ENCODE data around the gene VAV2.
"Not testable (repeated sequence)": the region's sequence is repeated elsewhere in the genome, so short reads cannot be mapped to it uniquely, and the experiment has no call there.

VAV2 gene

DNA sequence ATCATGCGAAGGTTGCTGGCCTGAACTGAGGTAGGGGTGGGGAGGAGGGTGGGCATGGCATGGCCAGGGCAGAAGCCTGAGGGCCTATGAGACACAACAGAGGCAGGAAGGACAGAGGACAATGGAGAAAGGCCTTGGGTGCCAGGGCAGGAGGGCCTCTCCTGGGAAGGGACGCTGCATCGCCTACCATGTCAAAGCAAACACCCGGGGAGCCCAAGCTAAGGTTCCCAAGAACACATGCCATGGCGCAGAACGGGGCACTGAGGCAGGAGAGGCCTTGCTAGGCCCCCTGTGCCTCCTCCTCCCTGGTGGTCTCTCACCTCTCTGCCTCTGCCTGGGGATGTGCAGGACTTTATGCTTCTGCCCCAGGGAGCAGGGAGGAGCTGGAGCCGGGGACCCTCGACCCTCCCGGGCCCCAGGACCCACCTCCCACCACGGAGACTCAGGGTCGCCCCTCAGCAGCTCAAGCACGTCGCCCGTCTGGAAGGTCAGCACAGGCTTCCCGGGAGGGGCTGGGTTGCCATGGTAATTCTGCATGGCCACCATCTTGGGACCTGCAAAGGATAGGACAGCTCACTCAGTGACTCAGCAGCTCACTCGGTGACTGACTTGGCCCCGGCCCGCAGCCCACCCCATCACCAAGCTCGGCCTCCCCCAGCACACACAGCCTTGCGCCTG lies 213.6 kb downstream of the VAV2 start:
- DNase-seq = no peak

DNA sequence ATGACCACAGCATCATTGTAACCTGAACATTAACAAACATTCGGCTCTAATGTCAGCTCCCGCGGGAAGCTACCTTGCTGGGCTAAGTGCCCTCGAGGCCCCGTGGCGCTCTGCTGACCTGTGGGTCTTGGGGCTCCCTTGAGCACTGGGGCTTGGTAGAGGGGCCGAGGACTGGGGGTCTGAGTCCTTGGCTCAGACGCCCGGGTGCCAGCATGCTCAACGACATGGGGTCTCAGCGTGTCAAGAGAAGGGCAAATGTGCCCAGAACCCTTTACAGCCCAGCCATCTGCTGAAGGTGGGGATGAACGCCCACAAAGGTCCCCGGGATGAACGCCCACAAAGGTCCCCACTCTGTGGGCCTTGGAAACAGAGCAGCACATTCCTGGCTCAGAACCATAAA lies 214.3 kb downstream of the VAV2 start:
- no peak for DNase-seq

DNA sequence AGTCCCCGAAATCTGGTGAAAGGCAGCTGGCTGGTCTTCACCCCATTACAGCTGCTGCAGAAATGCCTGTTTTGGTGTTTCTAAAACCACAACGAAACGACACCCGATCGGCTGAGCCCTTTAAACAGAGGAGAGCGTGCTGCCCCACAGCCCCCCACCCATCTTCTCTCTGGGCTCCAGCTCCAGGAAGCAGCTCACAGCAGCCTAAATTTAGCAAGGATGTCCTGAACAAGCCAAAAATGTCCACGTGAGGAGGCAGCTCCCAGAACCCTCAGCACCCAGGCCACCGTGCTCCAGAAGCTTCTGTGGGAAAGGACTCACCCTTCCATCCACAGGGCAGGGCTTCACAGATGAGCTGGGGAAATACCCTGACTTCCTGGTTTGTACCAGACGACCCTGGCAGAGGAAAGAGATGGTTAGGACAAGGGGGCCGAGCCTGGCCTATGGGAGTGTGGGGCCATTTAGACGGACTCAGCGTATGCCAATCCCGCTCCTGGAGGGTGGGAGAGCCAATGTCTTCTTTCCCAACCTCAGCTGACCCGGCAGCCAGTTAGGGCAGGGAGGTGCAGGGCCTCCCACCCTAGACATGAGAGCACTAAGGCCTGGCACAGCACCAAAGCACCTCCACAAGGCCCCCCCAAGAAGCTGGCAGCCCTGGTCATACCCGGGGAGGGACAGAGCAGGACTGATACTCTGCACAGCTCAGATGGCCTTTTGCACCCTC lies 214.9 kb downstream of the VAV2 start:
- no peak for DNase-seq

DNA sequence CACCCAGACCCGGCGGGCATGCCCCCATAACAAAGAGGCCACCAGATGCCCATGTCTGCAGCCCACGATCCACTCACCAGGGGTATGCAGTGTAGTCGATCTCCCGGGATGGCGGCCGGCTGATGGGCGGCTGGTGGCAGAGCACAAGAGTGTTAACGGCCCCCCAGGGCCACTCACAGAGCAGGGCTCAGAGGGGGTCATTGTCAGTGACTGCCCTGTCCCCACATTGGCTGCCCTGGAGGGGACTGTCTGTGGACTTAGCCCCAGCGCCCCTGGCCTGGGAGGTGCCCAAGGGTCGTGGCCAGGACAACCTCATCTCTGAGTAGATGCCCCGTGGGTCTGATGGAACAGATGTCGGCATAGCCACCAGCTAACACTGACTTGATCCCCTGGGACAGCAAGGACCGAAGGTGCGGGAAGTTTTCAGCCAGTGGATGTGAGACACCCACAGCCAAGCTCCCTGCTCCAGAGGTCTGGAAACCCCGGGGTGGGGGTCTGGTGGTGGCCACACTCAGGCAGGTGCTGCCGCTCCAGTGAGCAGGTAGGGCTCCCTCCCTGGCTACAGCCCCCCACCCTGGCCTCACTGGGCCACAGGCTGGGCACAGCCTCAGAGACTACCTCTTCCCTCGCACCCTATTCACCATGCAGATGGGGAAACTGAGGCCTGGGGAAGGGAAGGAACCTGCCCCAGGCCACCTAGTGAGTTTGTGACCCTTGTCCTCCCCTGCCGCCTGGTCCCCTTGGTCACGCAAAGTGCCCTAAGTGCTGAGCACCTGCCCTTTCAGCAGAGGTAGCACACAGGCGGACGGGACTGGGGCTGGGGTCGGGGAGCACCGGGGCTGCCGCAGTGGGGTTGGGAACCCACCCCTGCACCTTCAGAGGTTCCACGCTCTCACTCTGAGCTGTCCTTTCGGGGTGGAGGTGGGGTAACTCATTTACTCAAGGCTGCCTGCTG lies 215.9 kb downstream of the VAV2 start:
- DNase-seq = no peak

DNA sequence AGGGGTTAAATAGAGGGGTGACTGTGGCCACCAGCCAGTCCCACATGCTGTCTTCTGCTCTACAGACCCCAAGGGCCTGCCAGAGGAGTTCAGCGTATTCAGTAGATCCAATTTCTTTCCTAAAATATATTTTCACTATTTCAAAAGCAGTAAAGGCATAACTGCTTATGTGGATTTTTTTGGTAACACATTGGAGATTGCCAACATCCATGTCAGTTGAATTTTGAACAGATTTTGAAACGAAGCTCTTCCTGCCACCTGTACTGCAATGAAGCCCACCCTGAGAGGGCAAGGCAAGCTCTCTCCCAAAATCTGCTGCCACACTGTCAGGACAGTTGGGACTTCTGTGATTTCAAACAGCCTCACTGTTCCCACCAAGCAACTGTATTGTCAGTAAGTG lies 216.8 kb downstream of the VAV2 start:
- no peak for DNase-seq

DNA sequence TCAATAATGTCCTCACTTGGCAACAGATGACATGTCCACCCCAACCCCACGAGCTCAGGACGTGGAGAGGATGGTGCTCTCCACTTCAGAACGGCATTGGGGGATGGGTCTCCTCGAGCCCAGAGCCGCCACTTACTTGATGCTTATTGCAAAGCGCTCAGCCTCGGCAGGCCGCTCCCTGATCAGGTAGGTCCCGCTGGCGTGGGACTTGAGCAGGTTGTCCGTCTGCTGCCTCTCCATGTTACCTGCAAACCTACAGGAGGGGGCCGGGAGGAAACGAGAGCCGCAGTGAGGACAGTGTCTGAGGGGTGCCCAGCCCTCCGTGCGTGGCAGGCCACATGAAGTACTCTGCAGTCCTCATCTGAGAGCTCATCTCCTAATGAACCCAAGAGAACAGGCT lies 217.3 kb downstream of the VAV2 start:
- no peak for DNase-seq

DNA sequence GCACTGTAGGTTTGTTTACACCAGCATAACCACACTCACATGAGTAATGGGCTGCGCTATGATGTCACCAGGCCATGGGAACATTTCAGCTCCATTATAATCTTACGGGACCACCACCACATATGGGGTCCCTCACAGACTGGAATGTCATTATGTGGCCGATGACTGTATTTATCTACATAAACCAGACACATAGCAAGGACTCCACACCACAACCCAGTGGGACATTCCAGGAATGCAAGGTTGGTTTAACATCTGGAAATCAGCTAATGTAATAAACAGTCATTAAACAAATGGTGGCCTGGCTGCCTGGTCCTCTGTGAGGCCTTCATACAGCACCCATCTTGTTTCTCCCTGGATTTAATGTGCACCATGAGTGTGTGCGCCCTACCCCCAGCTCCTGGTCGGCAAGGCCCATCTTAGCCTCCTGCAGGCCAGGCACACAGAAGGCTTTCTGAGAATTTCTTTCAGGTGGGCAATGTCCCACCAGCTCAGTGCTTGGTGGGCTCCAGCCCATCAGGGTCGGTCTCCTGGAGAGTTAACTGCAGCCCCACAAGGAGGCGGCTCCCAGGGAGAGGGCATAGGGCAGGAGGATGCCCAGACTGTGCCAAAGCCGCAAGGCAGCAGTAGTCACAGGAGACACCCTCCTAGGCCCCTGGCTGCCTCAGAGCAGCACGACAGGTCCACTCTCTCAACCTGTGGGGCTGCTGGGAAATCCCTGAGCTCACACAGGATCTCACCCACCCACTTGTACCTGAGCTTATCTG lies 218.1 kb downstream of the VAV2 start:
- no peak for DNase-seq

DNA sequence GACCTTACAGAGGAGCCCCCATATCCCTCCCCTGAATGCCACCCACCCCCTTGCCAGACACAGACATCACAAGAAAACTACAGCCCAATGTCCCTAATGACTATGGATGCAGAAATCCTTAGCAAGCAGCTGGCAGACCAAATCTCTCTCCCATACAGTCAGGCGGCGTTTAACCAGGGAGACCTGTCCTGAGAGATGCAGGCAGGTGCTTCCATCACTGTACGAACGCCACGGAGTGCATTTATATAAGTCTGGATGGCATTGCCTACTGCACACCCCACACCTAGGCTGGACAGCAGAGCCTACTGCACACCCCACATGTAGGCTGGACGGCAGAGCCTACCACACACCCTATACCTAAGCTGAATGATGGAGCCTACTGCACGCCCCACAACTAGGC lies 219.5 kb downstream of the VAV2 start:
- no peak for DNase-seq

DNA sequence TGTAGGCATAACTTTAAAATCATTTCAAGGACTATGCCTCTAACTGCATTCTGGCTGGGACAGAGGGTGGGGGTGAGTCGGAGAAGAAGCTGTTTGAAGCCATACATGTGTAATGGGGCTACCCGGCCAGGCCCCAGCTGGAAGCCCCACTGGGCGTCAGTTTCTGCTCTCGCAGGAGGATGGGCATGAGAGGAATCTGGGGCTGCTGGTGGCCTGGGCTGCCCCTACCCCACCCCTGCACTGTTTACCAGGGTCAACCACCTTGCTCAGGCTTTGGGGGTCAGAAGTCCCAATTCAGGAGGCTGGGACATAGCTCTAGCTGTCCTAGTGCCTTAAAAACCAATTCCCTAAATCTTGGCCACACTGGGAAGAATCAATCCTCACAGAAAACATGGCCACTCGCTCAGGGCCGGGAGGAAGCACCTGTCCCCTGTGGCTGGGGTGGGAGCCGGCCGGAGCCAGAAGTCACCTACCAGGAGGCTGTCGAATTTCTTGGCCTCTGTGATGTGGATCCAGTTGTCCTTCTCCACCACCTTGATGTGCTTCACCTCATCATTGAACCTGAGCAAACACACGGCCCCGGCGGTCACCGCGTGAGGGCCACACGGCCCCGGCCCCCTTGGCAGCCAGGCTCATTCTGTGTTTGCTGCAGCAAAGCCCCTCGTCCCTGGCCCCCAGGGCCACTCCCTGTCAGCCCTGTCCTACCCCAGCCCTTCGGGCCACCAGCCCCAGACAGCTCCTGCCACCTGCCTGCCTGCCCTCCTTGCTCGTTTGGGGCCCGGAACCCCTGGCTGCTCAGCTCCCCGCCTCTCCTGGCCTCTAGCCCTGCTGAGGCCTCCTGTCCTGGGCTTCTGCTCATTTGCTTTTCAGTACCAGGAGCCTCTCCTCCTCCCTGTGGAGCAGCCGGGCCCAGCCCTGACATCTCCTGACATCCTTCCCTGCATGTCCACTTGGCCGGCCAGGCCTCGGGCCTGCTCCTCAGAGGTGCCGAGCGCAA lies 220.3 kb downstream of the VAV2 start:
- DNase-seq = no peak

DNA sequence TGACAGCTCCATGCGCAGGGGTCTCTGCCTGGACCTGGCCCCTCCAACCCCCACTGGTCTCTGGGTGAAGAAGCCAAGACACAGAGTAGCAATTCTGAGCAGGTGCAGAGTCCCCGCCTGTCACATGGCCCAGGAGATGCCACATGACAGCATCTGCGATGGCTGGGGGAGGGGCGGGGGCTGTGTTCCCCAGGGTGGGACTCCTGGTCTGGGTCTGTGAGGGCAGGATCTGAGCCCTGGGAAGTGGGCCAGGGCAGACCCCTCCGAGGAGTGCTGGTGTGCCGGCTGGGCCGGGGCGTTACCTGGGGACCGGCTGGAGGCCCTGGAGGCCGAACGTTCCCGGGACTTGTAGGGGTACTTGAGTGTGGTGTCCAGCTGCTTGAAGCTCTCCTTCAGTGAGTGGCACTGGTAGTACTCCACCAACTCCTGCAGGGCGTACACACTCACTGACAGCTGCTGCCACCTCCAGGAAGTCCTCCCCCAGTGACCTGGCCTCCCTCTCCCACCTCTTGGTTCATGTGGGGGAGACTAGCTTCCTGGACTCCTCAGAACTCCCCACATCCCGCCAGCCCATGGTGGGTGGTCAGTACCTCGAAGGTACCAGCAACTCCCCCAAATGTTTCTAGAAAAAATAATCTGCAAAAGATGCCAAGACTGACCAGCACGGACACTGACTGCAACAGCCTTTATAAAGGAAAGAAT lies 221.9 kb downstream of the VAV2 start:
- DNase-seq = no peak

DNA sequence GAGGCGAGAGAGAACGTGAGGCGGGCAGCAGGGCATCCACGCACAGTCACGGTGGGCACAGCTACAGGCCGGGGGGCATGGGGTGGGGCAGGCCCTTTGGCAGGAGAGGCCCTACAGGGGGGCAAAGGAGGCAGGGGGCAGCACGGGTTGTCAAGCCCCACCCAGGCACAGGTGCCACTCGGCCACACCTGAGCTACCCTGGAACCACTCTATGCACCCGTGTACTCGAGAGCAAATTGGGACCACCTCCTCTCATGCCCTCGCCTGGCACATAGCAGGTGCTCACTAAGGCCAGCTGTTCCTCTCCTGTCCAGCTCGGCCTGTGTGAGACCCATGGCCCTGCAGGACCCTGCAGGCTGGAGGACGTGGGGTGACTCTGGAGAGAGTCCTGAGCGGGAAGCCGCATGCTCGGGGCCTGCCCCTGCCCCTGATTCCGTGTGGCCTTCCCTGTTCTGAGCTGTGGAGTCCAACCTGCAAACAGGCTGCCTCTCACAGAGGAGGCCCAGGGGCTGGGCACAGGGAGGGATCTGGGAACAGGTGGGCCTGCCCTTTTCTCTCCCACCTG lies 222.5 kb downstream of the VAV2 start:
- DNase-seq = no peak

DNA sequence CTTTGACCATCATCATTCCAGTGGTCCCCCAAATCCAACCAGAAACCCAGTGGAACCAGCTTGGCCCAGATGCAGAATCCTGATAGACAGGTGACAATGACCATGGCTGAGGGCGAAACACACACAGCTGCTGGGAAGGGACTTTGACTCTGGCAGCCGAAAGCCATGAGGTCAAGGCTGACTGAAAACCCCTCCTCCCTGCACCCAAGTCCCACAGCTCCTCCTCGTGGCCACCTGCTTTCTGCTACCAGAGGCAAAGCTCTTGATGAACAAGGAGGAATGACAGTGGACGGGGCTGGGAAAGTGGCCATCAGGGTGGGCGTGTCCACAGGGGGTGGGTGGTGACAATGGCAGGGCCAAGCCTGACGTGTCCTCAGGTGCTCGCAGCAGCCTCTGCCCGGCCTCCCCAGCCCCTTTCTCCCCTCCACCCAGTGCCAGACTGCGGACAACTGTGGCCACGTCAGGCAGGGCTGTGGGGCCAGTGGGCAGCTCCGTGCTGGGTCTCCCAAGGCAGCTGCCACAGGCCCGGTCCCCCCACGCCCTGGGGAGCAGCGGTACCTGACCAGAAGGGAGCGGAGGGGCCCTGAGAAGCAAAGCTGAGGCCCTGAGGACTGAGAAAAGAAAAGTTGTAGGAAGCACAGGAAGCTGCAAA lies 223.1 kb downstream of the VAV2 start:
- DNase-seq = peak; percentile 55

DNA sequence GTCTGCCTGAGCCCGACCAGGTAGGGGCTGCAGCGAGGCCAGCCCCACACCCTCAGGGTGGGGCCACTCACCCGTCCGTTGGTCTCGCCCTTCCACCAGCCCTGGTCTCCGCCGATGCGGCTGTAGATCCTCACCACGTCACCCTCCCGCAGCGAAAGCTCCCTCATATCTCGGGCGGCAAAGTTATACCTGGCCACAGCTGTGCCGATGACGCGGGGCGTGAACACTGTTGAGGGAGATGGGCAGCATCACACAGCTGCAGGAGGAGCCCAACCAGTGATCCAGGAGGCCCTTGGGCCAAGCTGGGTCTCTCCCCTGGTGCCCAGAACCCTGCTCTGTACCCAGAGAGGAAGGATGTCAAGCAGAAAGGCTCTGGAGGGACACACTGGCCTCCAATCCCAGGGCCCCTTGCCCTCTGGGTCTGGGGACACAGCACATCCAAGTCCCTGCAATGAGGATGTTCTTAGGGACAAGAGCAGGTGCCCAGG lies 223.7 kb downstream of the VAV2 start:
- no peak for DNase-seq

DNA sequence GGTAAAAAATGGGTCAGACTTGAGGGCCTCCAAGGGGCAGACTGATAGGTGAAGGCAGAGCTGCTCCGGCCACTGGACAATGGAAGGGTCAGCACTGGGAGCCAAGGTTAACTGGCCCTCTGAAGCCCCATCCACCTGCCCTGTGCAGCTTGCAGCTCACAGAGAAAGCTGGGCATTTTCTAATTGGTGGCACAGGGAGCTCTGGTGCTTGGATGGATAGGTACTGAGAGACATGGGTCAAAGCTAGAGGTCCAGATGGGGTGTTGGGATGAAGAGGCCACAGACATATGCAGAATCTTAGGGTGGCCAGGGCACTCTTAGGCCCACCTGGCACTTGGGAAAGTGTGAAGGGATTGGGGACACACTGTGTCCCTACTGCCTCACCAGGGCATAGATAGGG lies 224.5 kb downstream of the VAV2 start:
- no peak for DNase-seq

DNA sequence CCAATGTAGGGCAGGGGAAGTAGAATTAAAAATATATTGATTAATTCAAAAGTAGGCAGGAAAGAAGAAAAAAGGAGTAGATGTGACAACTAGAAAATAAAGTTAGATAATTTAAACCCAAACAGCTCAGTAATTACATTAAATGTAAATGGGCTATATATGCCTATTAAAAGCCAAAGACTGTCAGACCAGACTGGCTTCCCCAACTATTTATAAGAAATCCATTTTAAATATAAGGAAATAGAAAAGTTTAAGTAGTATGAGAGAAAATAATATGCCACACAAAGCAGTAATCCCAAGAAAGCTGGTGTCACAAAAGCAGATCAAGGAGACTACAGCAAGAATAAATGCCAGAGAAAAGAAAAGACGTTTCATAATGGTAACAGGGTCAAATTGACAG lies 225.1 kb downstream of the VAV2 start:
- no peak for DNase-seq

DNA sequence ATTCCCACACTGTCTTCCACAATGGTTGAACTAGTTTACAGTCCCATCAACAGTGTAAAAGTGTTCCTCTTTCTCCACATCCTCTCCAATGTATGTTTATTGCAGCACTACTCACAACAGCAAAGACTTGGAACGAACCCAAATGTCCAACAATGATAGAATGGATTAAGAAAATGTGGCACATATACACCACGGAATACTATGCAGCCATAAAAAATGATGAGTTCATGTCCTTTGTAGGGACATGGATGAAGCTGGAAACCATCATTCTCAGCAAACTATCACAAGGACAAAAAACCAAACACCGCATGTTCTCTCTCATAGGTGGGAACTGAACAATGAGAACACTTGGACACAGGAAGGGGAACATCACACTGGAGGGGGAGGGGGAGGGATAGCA lies 225.9 kb downstream of the VAV2 start:
- not testable (repeated sequence) for DNase-seq

DNA sequence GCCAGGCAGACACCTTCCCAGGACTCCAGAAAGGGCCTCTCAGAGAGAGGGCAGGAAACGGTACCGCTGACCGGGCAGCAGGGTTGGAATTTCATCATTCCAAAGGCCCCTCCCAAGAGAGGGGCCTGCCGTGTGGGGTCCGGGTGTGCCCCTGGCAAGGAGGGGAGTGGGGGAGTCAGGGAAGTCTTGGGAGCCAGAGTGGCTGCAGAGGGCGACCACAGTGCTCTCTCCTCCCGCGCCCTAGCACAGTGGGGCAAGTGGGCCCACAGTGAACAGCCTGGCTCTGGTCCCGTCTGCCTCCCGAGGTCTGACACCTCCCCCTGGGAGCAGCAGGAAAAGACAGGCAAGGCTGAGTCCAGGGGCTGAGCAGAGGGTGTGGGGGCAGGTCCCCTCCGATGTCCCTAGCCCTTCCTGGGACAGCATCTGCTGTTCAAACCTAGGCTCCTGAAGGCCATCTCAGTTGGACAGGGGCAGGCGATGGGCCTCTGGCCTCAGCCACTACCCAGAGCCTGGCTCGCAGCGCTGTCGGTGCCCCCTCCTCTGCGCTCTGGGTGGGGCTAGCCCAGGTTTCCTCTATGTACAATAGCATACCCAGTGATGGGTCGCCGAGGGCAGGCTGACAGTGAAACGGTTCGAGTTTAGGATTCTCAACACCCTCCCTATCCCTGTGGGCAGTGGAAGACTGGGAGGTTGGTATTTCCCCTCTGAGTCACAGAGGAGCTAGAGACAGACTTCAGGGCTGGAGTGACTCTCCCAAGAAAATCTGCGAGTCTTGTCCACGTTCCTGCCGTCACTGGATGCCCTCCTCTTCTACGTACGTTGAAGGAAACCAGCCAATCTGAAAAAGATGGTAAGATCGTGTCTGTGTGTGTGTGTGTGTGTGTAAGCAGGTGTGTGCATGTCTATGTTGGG lies 228.6 kb downstream of the VAV2 start:
- no peak for DNase-seq

DNA sequence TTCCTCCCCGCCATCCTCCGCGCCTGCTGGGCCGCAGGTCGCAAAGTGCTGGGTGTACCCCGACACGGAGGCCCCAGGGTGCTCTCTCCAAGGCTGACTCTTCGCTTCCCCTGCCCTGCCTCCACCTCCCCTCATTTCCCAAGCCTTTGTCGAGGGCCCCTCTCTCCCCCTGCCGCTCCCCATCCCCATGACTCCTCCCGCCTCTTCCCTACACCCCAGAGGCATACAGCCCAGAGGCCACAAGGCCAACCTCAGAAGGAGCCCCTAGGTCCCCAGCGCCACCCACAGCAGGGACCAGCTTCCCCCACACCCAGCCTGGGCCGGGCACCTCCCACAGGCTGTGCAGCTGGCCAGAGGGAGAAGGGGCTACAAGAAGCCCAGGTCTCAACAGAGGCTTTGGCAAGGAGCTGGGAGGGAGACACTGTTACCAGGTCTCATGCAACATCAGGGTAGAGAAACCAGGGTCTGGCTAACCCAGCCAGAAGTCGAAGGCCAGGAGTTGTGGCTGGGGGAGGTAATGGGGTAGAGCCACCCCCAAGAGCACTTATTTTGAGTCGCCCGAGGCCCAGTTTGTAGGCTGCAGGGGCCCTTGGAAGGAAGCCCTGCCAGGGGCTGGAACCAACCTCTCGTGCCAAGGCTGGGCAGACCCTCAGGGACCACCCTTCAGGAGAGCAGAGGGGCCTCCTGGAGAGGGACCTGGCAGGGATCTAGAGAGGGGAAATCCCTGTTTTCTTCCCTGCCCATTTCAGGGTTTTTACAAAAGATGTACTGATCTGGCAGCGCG lies 229.4 kb downstream of the VAV2 start:
- DNase-seq = no peak
